Activated B cell treated with CpG ODN at 0.5 μM for 24 hours (primary cell): ENCODE results near the gene MARVELD3. TPM values are rescaled to one million over a fixed set of nuclear protein-coding genes. Genes with fewer than 3 reads are reported as not detected.

Experiments used
- ATAC-seq: fragments of 200-7000 bp; cut with Tn5 transposase; one replicate; pipeline ENCODE4 v1.10.0; 2021; ENCODE audit warnings: low read depth, mild to moderate bottlenecking, moderate library complexity
- CTCF ChIA-PET: fragments of 350-600 bp; sonication (Branson Sonifier 250); formaldehyde crosslinking; loops from one replicate; lab custom pipeline; 2021; ENCODE audit warnings: antibody characterized with exemption; lab: Charles Lee
- POLR2A ChIA-PET: fragments of 350-600 bp; sonication (Branson Sonifier 250); formaldehyde crosslinking; loops from one replicate; lab custom pipeline; 2021; ENCODE audit warnings: antibody characterized with exemption; lab: Charles Lee
- DNase-seq: peaks from one replicate; pipeline ENCODE4 v3.0.0; 2022
- H3K27ac Mint-ChIP-seq: one replicate; pipeline ENCODE4 v1.8.0; 2020; ENCODE audit warnings: mixed read lengths
- H3K27me3 Mint-ChIP-seq: one replicate; pipeline ENCODE4 v1.8.0; 2021; ENCODE audit warnings: mixed read lengths
- H3K36me3 Mint-ChIP-seq: one replicate; pipeline ENCODE4 v1.8.0; 2021; ENCODE audit warnings: low read depth, mixed read lengths
- H3K4me1 Mint-ChIP-seq: one replicate; pipeline ENCODE4 v1.8.0; 2021; ENCODE audit warnings: mixed read lengths
- H3K4me3 Mint-ChIP-seq: one replicate; pipeline ENCODE4 v1.8.0; 2020; ENCODE audit warnings: mild to moderate bottlenecking, mixed read lengths
- H3K9me3 Mint-ChIP-seq: one replicate; pipeline ENCODE4 v1.8.0; 2020; ENCODE audit warnings: mixed read lengths
- CTCF ChIP-seq: fragments of 200-600 bp; IDR thresholded peaks from one replicate; pipeline ENCODE4 v1.8.0; 2022; ENCODE audit warnings: antibody characterized with exemption, mild to moderate bottlenecking
- intact Hi-C: fragments of 100-400 bp; cut with micrococcal nuclease; formaldehyde crosslinking; loops from one replicate; pipeline ENCODE4 v1.15.1; 2024
- total RNA-seq: library from RNA; stranded (reverse); gene quantifications from 2 replicates; pipeline ENCODE4 v1.2.3, GENCODE V29; 2022

Gene MARVELD3
- total RNA-seq, 1 donor from 2014 or later, result not detected

- POLR2A ChIA-PET, result no interaction called here
- intact Hi-C loops, result no loop called here
Observed at GRCh38 chr16:71648921-71649320, 22.9 kb downstream of the MARVELD3 start.

GRCh38 chr16:71649704-71650103 lies 23.7 kb downstream of the MARVELD3 start:
- DNase-seq, result no peak
- no peak for ATAC-seq
- intact Hi-C loops, result no loop called here
- Mint-ChIP-seq H3K36me3 (peaks cover 73% of the 10 kb centered on the region), H3K27ac (no peak overlapping the region), H3K4me1 (no peaks in the 10 kb centered on the region), H3K27me3 (no peaks in the 10 kb centered on the region), H3K9me3 (no peaks in the 10 kb centered on the region), H3K4me3 (no peak overlapping the region)
- ChIA-PET CTCF (no interaction called here), POLR2A (no interaction called here)
- no peak for TF ChIP-seq CTCF

More at GRCh38 chr16:71648921-71649320, 22.9 kb downstream of the MARVELD3 start:
- ATAC-seq (no peak), DNase-seq (no peak)
- H3K36me3 Mint-ChIP-seq, result peaks cover 70% of the 10 kb centered on the region
- H3K27ac Mint-ChIP-seq, result no peak overlapping the region
- H3K9me3 Mint-ChIP-seq, result no peaks in the 10 kb centered on the region
- TF ChIP-seq CTCF, result no peak
- no peak overlapping the region for H3K4me3 Mint-ChIP-seq
- CTCF ChIA-PET, result no interaction called here
- no peaks in the 10 kb centered on the region for H3K4me1 Mint-ChIP-seq
- no peaks in the 10 kb centered on the region for H3K27me3 Mint-ChIP-seq

- no peak for TF ChIP-seq CTCF
- peaks cover 4% of the 10 kb centered on the region for H3K4me1 Mint-ChIP-seq
- ATAC-seq (no peak), DNase-seq (no peak)
- peaks cover 59% of the 10 kb centered on the region for H3K36me3 Mint-ChIP-seq
- H3K27ac Mint-ChIP-seq, result no peak overlapping the region
- ChIA-PET POLR2A (interaction anchor here (0.7 kb wide), 1 partner anchor 259 kb away, joined by 4 read pairs; no protein-coding TSS in a partner anchor), CTCF (no interaction called here)
- intact Hi-C loops, result no loop called here
- no peaks in the 10 kb centered on the region for H3K27me3 Mint-ChIP-seq
- no peak overlapping the region for H3K4me3 Mint-ChIP-seq
- no peaks in the 10 kb centered on the region for H3K9me3 Mint-ChIP-seq
Observed at GRCh38 chr16:71658771-71659170, 32.8 kb downstream of the MARVELD3 start.

GRCh38 chr16:71659471-71659870 lies 33.5 kb downstream of the MARVELD3 start:
- Mint-ChIP-seq H3K27ac (no peak overlapping the region), H3K27me3 (no peaks in the 10 kb centered on the region), H3K9me3 (no peaks in the 10 kb centered on the region), H3K4me1 (peaks cover 4% of the 10 kb centered on the region), H3K4me3 (no peak overlapping the region), H3K36me3 (peaks cover 61% of the 10 kb centered on the region)
- intact Hi-C loops, result no loop called here
- ChIA-PET POLR2A (no interaction called here), CTCF (no interaction called here)
- TF ChIP-seq CTCF, result no peak
- no peak for DNase-seq
- ATAC-seq, result no peak

- Mint-ChIP-seq H3K9me3 (no peaks in the 10 kb centered on the region), H3K4me3 (no peak overlapping the region), H3K4me1 (no peaks in the 10 kb centered on the region), H3K27ac (no peak overlapping the region), H3K36me3 (peaks cover 70% of the 10 kb centered on the region), H3K27me3 (no peaks in the 10 kb centered on the region)
- ChIA-PET CTCF (no interaction called here), POLR2A (no interaction called here)
- intact Hi-C loops, result loop anchor here (10.0 kb wide), 1 partner anchor 299 kb away; no protein-coding TSS in a partner anchor
- no peak for TF ChIP-seq CTCF
- DNase-seq, result no peak
- ATAC-seq, result no peak
Observed at GRCh38 chr16:71666264-71666663, 40.3 kb downstream of the MARVELD3 start.
